SK-N-SH (cell line): ENCODE measurements around the gene ELP1.

Experiments
- EP300 ChIP-seq, 2 experiments: IDR thresholded peaks; 2 replicates each; pipeline versions ENCODE4 v1.4.0 to v1.6.1; 2012; ENCODE audit warnings: borderline replicate concordance in 1 of 2, low read depth in 1 of 2, low read length in 1 of 2
- RFX5 ChIP-seq: IDR thresholded peaks from 2 replicates; pipeline ENCODE4 v1.6.1; 2012; ENCODE audit warnings: mild to moderate bottlenecking, improper control_type of control experiment, low read length
- TEAD4 ChIP-seq: IDR thresholded peaks from 2 replicates; pipeline ENCODE4 v1.4.0; 2012; ENCODE audit warnings: mild to moderate bottlenecking, borderline replicate concordance; ENCODE audit not compliant: insufficient read depth
- TF ChIP-seq, protein P1 (sequence below): fragments of 200-600 bp; sonication (generic); IDR thresholded peaks from 2 replicates; pipeline ENCODE4 v1.6.1; 2017; ENCODE audit warnings: antibody characterized with exemption, mild to moderate bottlenecking, moderate library complexity
- TF ChIP-seq, protein P2 (sequence below): IDR thresholded peaks from 2 replicates; pipeline ENCODE4 v1.4.0; 2012; ENCODE audit warnings: low read depth, borderline replicate concordance
- TF ChIP-seq, protein P3 (sequence below): IDR thresholded peaks from 2 replicates; pipeline ENCODE4 v1.4.0; 2012; ENCODE audit warnings: low read depth

DNA sequence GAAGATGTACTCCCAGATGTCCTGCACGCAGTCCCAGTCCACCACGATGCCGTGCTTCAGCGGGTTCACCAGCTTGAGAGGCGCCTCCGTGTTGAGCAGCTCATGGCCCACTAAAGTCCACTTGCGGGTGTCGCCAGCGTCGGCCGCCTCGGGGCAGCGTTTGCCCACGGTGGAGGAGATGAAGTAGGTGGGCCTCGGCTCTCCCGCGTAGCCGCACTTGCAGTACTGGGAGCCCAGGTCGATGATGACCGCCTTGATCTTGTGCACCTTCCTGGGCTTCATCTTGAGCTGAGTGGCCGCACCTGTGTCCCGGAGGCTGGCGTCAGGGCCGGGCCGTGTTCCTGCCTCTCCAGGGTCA lies 78.4 kb downstream of the ELP1 start:
- TF ChIP-seq, protein P1, sequence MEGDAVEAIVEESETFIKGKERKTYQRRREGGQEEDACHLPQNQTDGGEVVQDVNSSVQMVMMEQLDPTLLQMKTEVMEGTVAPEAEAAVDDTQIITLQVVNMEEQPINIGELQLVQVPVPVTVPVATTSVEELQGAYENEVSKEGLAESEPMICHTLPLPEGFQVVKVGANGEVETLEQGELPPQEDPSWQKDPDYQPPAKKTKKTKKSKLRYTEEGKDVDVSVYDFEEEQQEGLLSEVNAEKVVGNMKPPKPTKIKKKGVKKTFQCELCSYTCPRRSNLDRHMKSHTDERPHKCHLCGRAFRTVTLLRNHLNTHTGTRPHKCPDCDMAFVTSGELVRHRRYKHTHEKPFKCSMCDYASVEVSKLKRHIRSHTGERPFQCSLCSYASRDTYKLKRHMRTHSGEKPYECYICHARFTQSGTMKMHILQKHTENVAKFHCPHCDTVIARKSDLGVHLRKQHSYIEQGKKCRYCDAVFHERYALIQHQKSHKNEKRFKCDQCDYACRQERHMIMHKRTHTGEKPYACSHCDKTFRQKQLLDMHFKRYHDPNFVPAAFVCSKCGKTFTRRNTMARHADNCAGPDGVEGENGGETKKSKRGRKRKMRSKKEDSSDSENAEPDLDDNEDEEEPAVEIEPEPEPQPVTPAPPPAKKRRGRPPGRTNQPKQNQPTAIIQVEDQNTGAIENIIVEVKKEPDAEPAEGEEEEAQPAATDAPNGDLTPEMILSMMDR, result no peak
- TF ChIP-seq, protein P2, sequence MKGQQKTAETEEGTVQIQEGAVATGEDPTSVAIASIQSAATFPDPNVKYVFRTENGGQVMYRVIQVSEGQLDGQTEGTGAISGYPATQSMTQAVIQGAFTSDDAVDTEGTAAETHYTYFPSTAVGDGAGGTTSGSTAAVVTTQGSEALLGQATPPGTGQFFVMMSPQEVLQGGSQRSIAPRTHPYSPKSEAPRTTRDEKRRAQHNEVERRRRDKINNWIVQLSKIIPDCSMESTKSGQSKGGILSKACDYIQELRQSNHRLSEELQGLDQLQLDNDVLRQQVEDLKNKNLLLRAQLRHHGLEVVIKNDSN, result no peak
- TF ChIP-seq, protein P3, sequence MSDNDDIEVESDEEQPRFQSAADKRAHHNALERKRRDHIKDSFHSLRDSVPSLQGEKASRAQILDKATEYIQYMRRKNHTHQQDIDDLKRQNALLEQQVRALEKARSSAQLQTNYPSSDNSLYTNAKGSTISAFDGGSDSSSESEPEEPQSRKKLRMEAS, result no peak
- TF ChIP-seq EP300 (IDR thresholded peaks at IDR 0.05; ENCODE audit: borderline replicate concordance in 1 of 2, low read depth in 1 of 2, low read length in 1 of 2) (no peak), RFX5 (no peak), TEAD4 (no peak)
